ENCODE data around the gene AP4E1. TPM values are rescaled to one million over a fixed set of nuclear protein-coding genes. Genes with fewer than 3 reads are reported as not detected.
"Not testable (repeated sequence)": the region's sequence is repeated elsewhere in the genome, so short reads cannot be mapped to it uniquely, and the experiment has no call there.

The AP4E1 gene
- total and polyA plus RNA-seq, 2 donors (not counting 3 experiments of a cell fraction or from before 2014, with no cell fraction given) = 1.6 to 9.8 TPM

DNA sequence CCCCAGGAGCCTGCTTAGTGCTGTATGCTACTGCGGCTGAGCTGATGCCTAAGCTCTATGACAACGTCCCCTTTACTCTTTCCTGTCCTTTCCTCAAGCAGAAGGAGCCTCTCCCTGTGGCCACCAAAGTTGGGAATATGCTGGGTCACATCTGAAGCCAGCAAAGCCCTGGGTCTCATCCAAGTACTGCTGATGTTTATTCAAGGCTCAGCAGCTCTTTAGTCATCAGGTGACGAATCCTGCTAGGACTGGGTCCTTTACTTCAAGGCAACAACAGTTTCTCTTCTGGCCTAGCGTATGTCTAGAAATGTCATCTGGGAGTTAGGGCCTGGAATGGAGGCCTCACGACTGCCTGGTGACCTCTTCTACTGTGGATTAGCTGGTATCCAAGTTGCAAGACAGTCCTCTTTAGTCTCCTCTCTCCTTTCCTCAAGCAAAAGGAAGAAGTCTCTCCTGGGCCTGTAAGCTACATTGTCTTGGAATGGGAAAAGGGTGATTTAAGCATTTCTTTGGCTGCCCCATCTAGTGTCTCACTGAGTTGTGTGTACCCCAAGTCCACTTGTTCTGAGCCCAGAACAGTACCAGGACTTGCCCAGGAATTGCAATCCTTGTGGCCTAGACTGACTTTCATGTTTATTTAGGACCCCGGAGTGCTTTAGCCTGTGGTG lies 122.3 kb downstream of the AP4E1 start:
- Histone ChIP-seq H3K9ac (replicated peaks; ENCODE audit: extremely low read depth, insufficient read depth, low read length) (no peak overlapping the region), H3K4me3 (replicated peaks in 1 of 3; ENCODE audit: insufficient read depth in 1 of 3, low read depth in 1 of 3, low read length in 3 of 3) (no peak overlapping the region), H3K79me2 (ENCODE audit: control insufficient read depth, insufficient read depth, low read length) (no peaks in the 10 kb centered on the region), H3K4me2 (ENCODE audit: insufficient read depth, low read length) (no peak overlapping the region), H3K27me3 (ENCODE audit: control insufficient read depth in 2 of 2, insufficient read depth in 2 of 2, low read length in 2 of 2) (no peaks in the 10 kb centered on the region), H3K9me1 (replicated peaks; ENCODE audit: control insufficient read depth, extremely low read depth, insufficient read depth, low read length) (no peaks in the 10 kb centered on the region), H3K9me3 (replicated peaks; ENCODE audit: control insufficient read depth, insufficient read depth, low read length) (no peaks in the 10 kb centered on the region), H3K4me1 (ENCODE audit: control insufficient read depth, extremely low read depth, insufficient read depth, low read length) (no peaks in the 10 kb centered on the region), H2AFZ (ENCODE audit: low read depth, low read length) (peak overlapping the region; percentile 81), H3K36me3 (ENCODE audit: control insufficient read depth in 2 of 2, extremely low read depth in 1 of 2, insufficient read depth in 2 of 2, low read length in 2 of 2) (no peaks in the 10 kb centered on the region), H3K27ac (ENCODE audit: insufficient read depth, low read depth, low read length) (no peak overlapping the region), H4K20me1 (replicated peaks; ENCODE audit: control insufficient read depth, extremely low read depth, insufficient read depth, low read length) (no peaks in the 10 kb centered on the region)
- ChIA-PET POLR2A (no interaction called here), CTCF (interaction anchor here (1.0 kb wide), 1 partner anchor 29 kb away, joined by 3 read pairs; no protein-coding TSS in a partner anchor)
- intact Hi-C loops (cut with micrococcal nuclease) = no loop called here
- no TSS peak for BruUV-seq (replicated peaks)
- FAIRE-seq (no peak), DNase-seq (ENCODE audit: low read depth, low spot score) (no peak)
- dilution Hi-C loops (cut with MboI; ENCODE audit: extremely low pct_ligation_motif_present, low sequenced_read_pairs) = no loop called here
- TF ChIP-seq POLR2AphosphoS5 (IDR thresholded peaks at IDR 0.05; ENCODE audit: insufficient read depth, low read depth, low read length) = no peak
- no peak for TF ChIP-seq MAX (IDR thresholded peaks at IDR 0.05; ENCODE audit: insufficient read depth, insufficient read length)
- no peak for TF ChIP-seq CTCF (IDR thresholded peaks at IDR 0.05; ENCODE audit: extremely low read depth in 1 of 2, insufficient read depth in 1 of 2, low read depth in 1 of 2, low read length in 2 of 2)
- no peak for TF ChIP-seq POLR2A (IDR thresholded peaks at IDR 0.05; ENCODE audit: low read depth, low read length)
- no peak for TF ChIP-seq GATA2 (IDR thresholded peaks at IDR 0.05; ENCODE audit: insufficient read depth, insufficient read length, low read depth, low read length)
- no peak for TF ChIP-seq FOS (IDR thresholded peaks at IDR 0.05; ENCODE audit: borderline replicate concordance, insufficient read depth, low read length)
- TF ChIP-seq EZH2 (IDR thresholded peaks at IDR 0.05; ENCODE audit: borderline replicate concordance, low read depth, low read length, severe bottlenecking) = no peak
- no peak for TF ChIP-seq MYC (IDR thresholded peaks at IDR 0.05; ENCODE audit: low read depth, low read length)
- no peak for TF ChIP-seq JUN (IDR thresholded peaks at IDR 0.05; ENCODE audit: borderline replicate concordance, insufficient read depth, insufficient read length, low read depth)

GRCh38 chr15:51037474-51037873 lies 129.0 kb downstream of the AP4E1 start:
- DNase-seq (ENCODE audit: low read depth, low spot score); dilution Hi-C loops (cut with MboI; ENCODE audit: extremely low pct_ligation_motif_present, low sequenced_read_pairs); H4K20me1 ChIP-seq (replicated peaks; ENCODE audit: control insufficient read depth, extremely low read depth, insufficient read depth, low read length); H3K27me3 ChIP-seq (ENCODE audit: control insufficient read depth in 2 of 2, insufficient read depth in 2 of 2, low read length in 2 of 2); H3K27ac ChIP-seq (ENCODE audit: insufficient read depth, low read depth, low read length); CTCF ChIA-PET; H3K9ac ChIP-seq (replicated peaks; ENCODE audit: extremely low read depth, insufficient read depth, low read length); H3K36me3 ChIP-seq (ENCODE audit: control insufficient read depth in 2 of 2, extremely low read depth in 1 of 2, insufficient read depth in 2 of 2, low read length in 2 of 2); BruUV-seq (replicated peaks); H3K79me2 ChIP-seq (ENCODE audit: control insufficient read depth, insufficient read depth, low read length); H2AFZ ChIP-seq (ENCODE audit: low read depth, low read length); FAIRE-seq; H3K9me3 ChIP-seq (replicated peaks; ENCODE audit: control insufficient read depth, insufficient read depth, low read length); H3K9me1 ChIP-seq (replicated peaks; ENCODE audit: control insufficient read depth, extremely low read depth, insufficient read depth, low read length); H3K4me3 ChIP-seq (replicated peaks in 1 of 3; ENCODE audit: insufficient read depth in 1 of 3, low read depth in 1 of 3, low read length in 3 of 3); POLR2A ChIA-PET; H3K4me2 ChIP-seq (ENCODE audit: insufficient read depth, low read length); H3K4me1 ChIP-seq (ENCODE audit: control insufficient read depth, extremely low read depth, insufficient read depth, low read length); intact Hi-C loops (cut with micrococcal nuclease): not testable (repeated sequence)

All from endothelial cell of umbilical vein (primary cell).